Natural killer cell (primary cell): ENCODE data around the gene FLOT1. TPM values are rescaled to one million over a fixed set of nuclear protein-coding genes. Genes with fewer than 3 reads are reported as not detected.

Experiments used
- ATAC-seq, 3 donors: fragments of 150-1000 bp in 2 of 3; fragments of 200-7000 bp in 1 of 3; cut with Tn5 transposase; 1 replicate in 1 of 3; 2 replicates in 2 of 3; pipeline ENCODE4 v1.10.0; 2021; ENCODE audit warnings: mild to moderate bottlenecking in 2 of 3, moderate library complexity in 2 of 3
- DNase-seq, 2 donors: peaks; one replicate each; pipeline versions ENCODE4 v3.0.0 to v3.0.0-alpha.2; 2013 to 2021; ENCODE audit warnings: mixed read lengths in 1 of 2
- H3K27ac ChIP-seq: one replicate; pipeline ENCODE4 v1.5.1; 2013; ENCODE audit warnings: mild to moderate bottlenecking, low read length
- H3K27me3 ChIP-seq: one replicate; pipeline ENCODE4 v1.6.1; 2013; ENCODE audit warnings: low read length; ENCODE audit not compliant: control insufficient read depth, insufficient read depth
- H3K36me3 ChIP-seq: one replicate; pipeline ENCODE4 v1.6.1; 2013; ENCODE audit warnings: low read length; ENCODE audit not compliant: control insufficient read depth, insufficient read depth
- H3K4me1 ChIP-seq: one replicate; pipeline ENCODE4 v1.6.1; 2013; ENCODE audit warnings: low read length; ENCODE audit not compliant: control insufficient read depth, insufficient read depth
- H3K4me3 ChIP-seq: one replicate; pipeline ENCODE4 v1.5.1; 2013; ENCODE audit warnings: low read length
- H3K9me3 ChIP-seq: one replicate; pipeline ENCODE4 v1.6.1; 2013; ENCODE audit warnings: low read length; ENCODE audit not compliant: control insufficient read depth, insufficient read depth
- H3K27ac Mint-ChIP-seq, 2 donors: one replicate each; pipeline ENCODE4 v1.8.0; 2022; ENCODE audit warnings: mild to moderate bottlenecking in 2 of 2, mixed read lengths in 2 of 2, moderate library complexity in 1 of 2
- H3K27me3 Mint-ChIP-seq, 2 donors: one replicate each; pipeline ENCODE4 v1.8.0; 2022; ENCODE audit warnings: low read depth in 2 of 2, mixed read lengths in 2 of 2
- H3K36me3 Mint-ChIP-seq: one replicate; pipeline ENCODE4 v1.8.0; 2022; ENCODE audit warnings: mixed read lengths
- H3K4me1 Mint-ChIP-seq, 2 donors: one replicate each; pipeline ENCODE4 v1.8.0; 2022; ENCODE audit warnings: mixed read lengths in 2 of 2
- H3K4me3 Mint-ChIP-seq: one replicate; pipeline ENCODE4 v1.8.0; 2022; ENCODE audit warnings: mild to moderate bottlenecking, moderate library complexity, mixed read lengths
- H3K9me3 Mint-ChIP-seq, 2 donors: one replicate each; pipeline ENCODE4 v1.8.0; 2022; ENCODE audit warnings: mixed read lengths in 2 of 2
- WGBS: methylation state at CpG from one replicate; pipeline ENCODE4 v1.1.7; 2013; ENCODE audit warnings: missing lambda C conversion rate; ENCODE audit not compliant: insufficient coverage; 5-methylcytosine and 5-hydroxymethylcytosine counted together
- intact Hi-C: fragments of 100-400 bp; cut with micrococcal nuclease; formaldehyde crosslinking; loops from one replicate; pipeline ENCODE4 v1.14.2; 2022
- total RNA-seq, 4 donors: library from RNA; stranded (reverse); fragments of 120-200 nt in 1 of 4; gene quantifications; one replicate each; pipeline versions ENCODE4 v1.2.3 to v1.2.4, GENCODE V29; 2013 to 2022
- TF ChIP-seq, protein P1 (sequence below): fragments of 200-600 bp; IDR thresholded peaks from one replicate; pipeline ENCODE4 v1.8.0; 2022; ENCODE audit warnings: antibody characterized with exemption

Gene FLOT1
- total RNA-seq, 3 donors from 2014 or later (not counting 1 experiment from before 2014, with no cell fraction given): 73.1 to 113 (median 94.2) TPM

DNA sequence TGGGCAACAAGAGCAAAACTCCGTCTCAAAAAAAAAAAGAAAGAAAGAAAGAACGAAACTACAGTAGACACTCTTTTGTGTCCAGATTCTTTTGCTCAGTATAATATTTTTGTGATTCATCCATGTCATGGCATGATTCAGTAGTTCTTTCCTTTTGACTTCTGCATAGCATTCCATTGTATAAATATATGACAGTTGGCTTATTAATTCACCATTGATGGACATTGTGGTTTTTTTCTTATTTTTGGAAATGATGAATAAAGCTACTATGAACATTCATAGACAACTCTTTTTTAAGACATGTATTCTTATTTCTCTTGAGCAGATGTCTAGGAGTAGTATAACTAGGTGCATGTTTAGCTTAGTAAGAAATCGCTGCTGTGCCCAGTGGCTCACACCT is 12.1 kb upstream of the FLOT1 start:
- Histone ChIP-seq H3K9me3 (no peaks in the 10 kb centered on the region), H3K27me3 (no peaks in the 10 kb centered on the region), H3K4me3 (no peak overlapping the region), H3K27ac (no peak overlapping the region), H3K4me1 (no peaks in the 10 kb centered on the region), H3K36me3 (no peaks in the 10 kb centered on the region)
- DNase-seq (no peak), ATAC-seq (no peak)
- Mint-ChIP-seq H3K4me1 (no peaks in the 10 kb centered on the region), H3K4me3 (no peak overlapping the region), H3K27ac (no peak overlapping the region), H3K36me3 (no peaks in the 10 kb centered on the region), H3K27me3 (peaks cover 4 to 7% of the 10 kb centered on the region in 2 donors), H3K9me3 (no peaks in the 10 kb centered on the region)
- intact Hi-C loops: no loop called here
- 94% methylated on average over 3 of the region's 3 CpGs for WGBS
- TF ChIP-seq, protein P1, sequence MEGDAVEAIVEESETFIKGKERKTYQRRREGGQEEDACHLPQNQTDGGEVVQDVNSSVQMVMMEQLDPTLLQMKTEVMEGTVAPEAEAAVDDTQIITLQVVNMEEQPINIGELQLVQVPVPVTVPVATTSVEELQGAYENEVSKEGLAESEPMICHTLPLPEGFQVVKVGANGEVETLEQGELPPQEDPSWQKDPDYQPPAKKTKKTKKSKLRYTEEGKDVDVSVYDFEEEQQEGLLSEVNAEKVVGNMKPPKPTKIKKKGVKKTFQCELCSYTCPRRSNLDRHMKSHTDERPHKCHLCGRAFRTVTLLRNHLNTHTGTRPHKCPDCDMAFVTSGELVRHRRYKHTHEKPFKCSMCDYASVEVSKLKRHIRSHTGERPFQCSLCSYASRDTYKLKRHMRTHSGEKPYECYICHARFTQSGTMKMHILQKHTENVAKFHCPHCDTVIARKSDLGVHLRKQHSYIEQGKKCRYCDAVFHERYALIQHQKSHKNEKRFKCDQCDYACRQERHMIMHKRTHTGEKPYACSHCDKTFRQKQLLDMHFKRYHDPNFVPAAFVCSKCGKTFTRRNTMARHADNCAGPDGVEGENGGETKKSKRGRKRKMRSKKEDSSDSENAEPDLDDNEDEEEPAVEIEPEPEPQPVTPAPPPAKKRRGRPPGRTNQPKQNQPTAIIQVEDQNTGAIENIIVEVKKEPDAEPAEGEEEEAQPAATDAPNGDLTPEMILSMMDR: no peak

DNA sequence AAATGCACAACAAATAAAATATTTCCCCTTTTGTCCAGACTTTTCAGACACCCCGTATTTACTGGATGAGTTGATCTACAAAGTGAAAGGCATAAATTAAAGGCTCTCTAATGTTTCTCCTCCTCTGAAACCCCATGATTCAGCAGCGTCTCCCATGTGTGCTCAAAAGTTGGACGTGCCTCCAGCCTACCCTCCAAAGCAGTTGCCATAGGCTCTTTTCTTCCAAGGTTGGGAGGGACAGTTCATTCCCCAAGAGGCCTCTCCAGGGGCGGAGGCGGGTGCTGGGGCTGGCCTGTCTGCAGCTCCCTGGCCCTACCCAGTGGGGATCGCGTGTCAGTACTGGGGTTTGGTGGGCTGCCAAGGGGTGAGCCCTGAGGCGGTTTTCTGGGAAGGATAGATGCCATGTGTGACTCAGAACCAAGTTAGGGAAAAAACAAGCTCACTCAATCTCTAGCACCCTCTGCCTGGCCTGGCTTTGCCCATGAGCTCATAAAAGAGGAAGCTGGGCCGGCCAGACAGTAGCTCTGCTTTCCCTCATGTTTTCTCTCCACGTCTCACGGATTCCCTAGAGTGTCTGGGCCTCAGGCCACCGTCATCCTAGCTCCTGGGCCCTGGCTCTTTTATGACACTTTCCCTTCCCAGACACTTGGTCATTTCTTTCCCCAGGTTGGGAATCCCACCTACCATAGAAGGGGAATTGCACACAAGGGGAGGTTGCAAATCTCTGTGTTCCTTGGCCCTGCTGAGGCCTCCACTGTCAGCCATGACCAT is 9.9 kb upstream of the FLOT1 start:
- H3K27me3 Mint-ChIP-seq: peaks cover 3% of the 10 kb centered on the region in 2 donors
- H3K9me3 ChIP-seq: no peaks in the 10 kb centered on the region

DNA sequence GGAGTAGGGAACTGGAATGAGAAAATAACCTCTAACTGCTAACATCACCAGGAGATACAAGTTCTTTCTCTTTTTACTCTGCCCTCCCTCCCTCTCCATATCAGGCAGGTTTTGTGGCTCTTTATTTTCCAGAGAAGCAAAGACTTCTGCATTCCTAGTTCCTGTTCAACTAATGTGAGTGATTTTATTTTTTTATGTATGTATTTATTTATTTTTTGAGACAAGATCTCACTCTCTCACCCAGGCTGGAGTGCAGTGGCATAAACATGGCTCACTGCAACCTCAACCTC is 7.8 kb upstream of the FLOT1 start:
- H3K4me1 Mint-ChIP-seq: peaks cover 0 to 6% of the 10 kb centered on the region in 2 donors
- Histone ChIP-seq H3K9me3 (no peaks in the 10 kb centered on the region), H3K4me1 (no peaks in the 10 kb centered on the region), H3K27me3 (no peaks in the 10 kb centered on the region), H3K36me3 (no peaks in the 10 kb centered on the region), H3K27ac (no peak overlapping the region), H3K4me3 (no peak overlapping the region)
- H3K27me3 Mint-ChIP-seq: no peaks in the 10 kb centered on the region
- DNase-seq: no peak
- no peak overlapping the region for H3K4me3 Mint-ChIP-seq
- no peak overlapping the region for H3K27ac Mint-ChIP-seq
- H3K36me3 Mint-ChIP-seq: no peaks in the 10 kb centered on the region
- TF ChIP-seq, protein P1: no peak
- intact Hi-C loops: no loop called here
- H3K9me3 Mint-ChIP-seq: no peaks in the 10 kb centered on the region
- no peak for ATAC-seq

More for the DNA sequence above, 9.9 kb upstream of the FLOT1 start:
- Histone ChIP-seq H3K27me3 (no peaks in the 10 kb centered on the region), H3K36me3 (no peaks in the 10 kb centered on the region), H3K27ac (no peak overlapping the region), H3K4me3 (no peak overlapping the region), H3K4me1 (no peaks in the 10 kb centered on the region)
- Mint-ChIP-seq H3K4me3 (no peak overlapping the region), H3K4me1 (peaks cover 0 to 6% of the 10 kb centered on the region in 2 donors), H3K27ac (no peak overlapping the region), H3K36me3 (no peaks in the 10 kb centered on the region), H3K9me3 (no peaks in the 10 kb centered on the region)
- WGBS: 63% methylated on average over 12 of the region's 12 CpGs
- ATAC-seq (peak in 1 of 3 donors; percentile 43), DNase-seq (no peak)
- intact Hi-C loops: no loop called here
- TF ChIP-seq, protein P1: no peak
